HepG2 (cell line): Measurements from ENCODE around the gene CPT1C. TPM values are rescaled to one million over a fixed set of nuclear protein-coding genes. Genes with fewer than 3 reads are reported as not detected.
A peak's percentile ranks its signal among the peaks of the same experiment; 100 is the strongest.

Source experiments
- ATAC-seq: fragments of 200-7000 bp; cut with Tn5 transposase; 3 replicates; pipeline ENCODE4 v1.9.1; 2020; ENCODE audit warnings: mild to moderate bottlenecking, moderate library complexity
- BruUV-seq: library from RNA; stranded (reverse); fragments of 400-500 nt; replicated peaks from 2 replicates; lab custom pipeline; 2021; lab: Mats Ljungman, UMichigan
- CTCF ChIA-PET: fragments of 300-600 bp; formaldehyde crosslinking; extraction: SDS; loops from one replicate; lab custom pipeline; 2021; ENCODE audit warnings: low total read pairs, inconsistent platforms, low intra/inter-chr PET ratio; lab: Yijun Ruan, JAX
- POLR2A ChIA-PET: fragments of 350-600 bp; sonication (Branson Sonifier 250); formaldehyde crosslinking; loops from one replicate; lab custom pipeline; 2020; ENCODE audit warnings: antibody characterized with exemption, inconsistent platforms; lab: Yijun Ruan, JAX
- DNase-seq: peaks from one replicate; pipeline ENCODE4 v3.0.0-alpha.2; 2015; ENCODE audit warnings: low spot score
- FAIRE-seq: peaks from 3 replicates; lab custom pipeline; 2011; peaks lifted over from hg19 to GRCh38; lab: Jason Lieb, UNC
- H2AFZ ChIP-seq: one replicate; pipeline ENCODE4 v1.6.1; 2011; ENCODE audit warnings: low read length, inconsistent platforms
- H3K27ac ChIP-seq: fragments of 300-600 bp; 3 replicates; pipeline ENCODE4 v1.8.0; 2011; ENCODE audit warnings: mixed run types, mild to moderate bottlenecking, mixed read lengths, low read length, inconsistent platforms; ENCODE audit not compliant: insufficient read depth; ENCODE audit errors: extremely low read length
- H3K27me3 ChIP-seq, 2 experiments: fragments of 200-600 bp in 1 of 2; 2 replicates in 1 of 2; 3 replicates in 1 of 2; pipeline versions ENCODE4 v1.6.0 to v1.8.0; 2011; ENCODE audit warnings: low read length in 2 of 2, mild to moderate bottlenecking in 2 of 2, moderate library complexity in 2 of 2, inconsistent platforms in 1 of 2; ENCODE audit not compliant: insufficient read depth in 2 of 2, control insufficient read depth in 1 of 2
- H3K36me3 ChIP-seq, 2 experiments: fragments of 200-600 bp in 1 of 2; replicated peaks in 1 of 2; 2 replicates in 1 of 2; 3 replicates in 1 of 2; pipeline versions ENCODE4 v1.5.1 to v1.8.0; 2011; ENCODE audit warnings: low read length in 2 of 2, inconsistent platforms in 1 of 2; ENCODE audit not compliant: insufficient read depth in 2 of 2, control insufficient read depth in 1 of 2
- H3K4me1 ChIP-seq: 2 replicates; pipeline ENCODE4 v1.5.1; 2012; ENCODE audit warnings: low read length, inconsistent platforms; ENCODE audit not compliant: insufficient read depth
- H3K4me2 ChIP-seq: 2 replicates; pipeline ENCODE4 v1.6.0; 2011; ENCODE audit warnings: low read depth, low read length, inconsistent platforms
- H3K4me3 ChIP-seq, 3 experiments: fragments of 200-600 bp in 1 of 3; sonication (generic), shearing (Covaris generic) in 1 of 3; replicated peaks in 1 of 3; 2 replicates each; pipeline ENCODE4 v1.5.1; 2011 to 2016; ENCODE audit warnings: low read length in 3 of 3, inconsistent platforms in 2 of 3, low read depth in 2 of 3, mild to moderate bottlenecking in 2 of 3, control low read depth in 1 of 3, mixed read lengths in 1 of 3; ENCODE audit not compliant: insufficient read depth in 1 of 3
- H3K79me2 ChIP-seq: one replicate; pipeline ENCODE4 v1.6.1; 2011; ENCODE audit warnings: low read length, inconsistent platforms; ENCODE audit not compliant: insufficient read depth
- H3K9ac ChIP-seq: 2 replicates; pipeline ENCODE4 v1.6.0; 2011; ENCODE audit warnings: mild to moderate bottlenecking, low read depth, low read length, inconsistent platforms; ENCODE audit not compliant: insufficient read depth
- H3K9me3 ChIP-seq: 2 replicates; pipeline ENCODE4 v1.5.1; 2012; ENCODE audit warnings: mild to moderate bottlenecking, low read length
- H4K20me1 ChIP-seq: 2 replicates; pipeline ENCODE4 v1.6.0; 2011; ENCODE audit warnings: inconsistent platforms, mild to moderate bottlenecking, low read length, moderate library complexity; ENCODE audit not compliant: insufficient read depth
- ATF5 ChIP-seq: sonication (generic); formaldehyde crosslinking; IDR thresholded peaks from 2 replicates; pipeline ENCODE4 v1.4.0; 2020; ENCODE audit warnings: mild to moderate bottlenecking, low read depth, missing genetic modification reagents
- CEBPB ChIP-seq: IDR thresholded peaks from 2 replicates; pipeline ENCODE4 v1.6.1; 2011; ENCODE audit warnings: low read depth, low read length, improper control_type of control experiment, borderline replicate concordance
- ZNF253 ChIP-seq: sonication (generic); formaldehyde crosslinking; IDR thresholded peaks from 2 replicates; pipeline ENCODE4 v1.8.0; 2022; ENCODE audit warnings: mild to moderate bottlenecking, missing genetic modification reagents, borderline replicate concordance
- ZNF576 ChIP-seq: sonication (generic); formaldehyde crosslinking; IDR thresholded peaks from 2 replicates; pipeline ENCODE4 v1.4.0; 2020; ENCODE audit warnings: mild to moderate bottlenecking, missing genetic modification reagents
- ZNF652 ChIP-seq: IDR thresholded peaks from 2 replicates; pipeline ENCODE4 v1.6.1; 2016; ENCODE audit warnings: low read depth, borderline replicate concordance
- ZNF775 ChIP-seq: sonication (generic); formaldehyde crosslinking; IDR thresholded peaks from 2 replicates; pipeline ENCODE4 v1.4.0; 2020; ENCODE audit warnings: missing genetic modification reagents, mild to moderate bottlenecking, moderate library complexity, borderline replicate concordance
- WGBS: methylation state at CpG from one replicate; pipeline ENCODE4 v1.1.6; 2017; ENCODE audit warnings: low lambda C conversion rate; 5-methylcytosine and 5-hydroxymethylcytosine counted together
- in situ Hi-C: cut with HindIII; loops from 2 replicates; pipeline ENCODE4 v1.10.0; 2017; ENCODE audit warnings: low pct_unique_long_range_greater_than_20kb; ENCODE audit not compliant: extremely low pct_ligation_motif_present
- intact Hi-C: fragments of 100-400 bp; cut with micrococcal nuclease; formaldehyde crosslinking; loops from one replicate; pipeline ENCODE4 v1.10.0; 2022; ENCODE audit not compliant: unreplicated experiment
- polyA plus RNA-seq, 8 experiments: library from polyadenylated mRNA; depleted of rRNA in 3 of 8; stranded (reverse) in 7 of 8; unstranded in 1 of 8; fragments of >200 nt; fragmentation: Illumina TruSeq in 4 of 8; extraction: Trizol in 4 of 8; gene quantifications; 2 replicates each; pipeline versions ENCODE4 v1.2.1 to v1.2.3, GENCODE V29; 2011 to 2016; ENCODE audit warnings: low read depth in 4 of 8, missing spikeins in 1 of 8, mixed read lengths in 1 of 8; ENCODE audit not compliant: insufficient read depth in 1 of 8
- total RNA-seq, 5 experiments: library from RNA; depleted of rRNA; stranded (reverse); fragments of >200 nt; fragmentation: Illumina TruSeq; extraction: Trizol; gene quantifications; 2 replicates each; pipeline ENCODE4 v1.2.3, GENCODE V29; 2016; ENCODE audit warnings: low read depth in 1 of 5
- TF ChIP-seq, protein P1 (sequence below): sonication (generic); formaldehyde crosslinking; IDR thresholded peaks from 2 replicates; pipeline ENCODE4 v1.5.0; 2020; ENCODE audit warnings: mild to moderate bottlenecking, low read depth, missing genetic modification reagents, borderline replicate concordance
- TF ChIP-seq, protein P2 (sequence below): sonication (generic); formaldehyde crosslinking; IDR thresholded peaks from 2 replicates; pipeline ENCODE4 v1.9.0; 2021; ENCODE audit warnings: mild to moderate bottlenecking, missing genetic modification reagents
- TF ChIP-seq, protein P3 (sequence below): sonication (generic); formaldehyde crosslinking; IDR thresholded peaks from 2 replicates; pipeline ENCODE4 v1.5.0; 2020; ENCODE audit warnings: missing genetic modification reagents

Gene CPT1C
- total and polyA plus RNA-seq, 2 of the 13 experiments (the other 11 are each of a cell fraction or from before 2014, with no cell fraction given), result 0.18 TPM; not detected in 1

DNA sequence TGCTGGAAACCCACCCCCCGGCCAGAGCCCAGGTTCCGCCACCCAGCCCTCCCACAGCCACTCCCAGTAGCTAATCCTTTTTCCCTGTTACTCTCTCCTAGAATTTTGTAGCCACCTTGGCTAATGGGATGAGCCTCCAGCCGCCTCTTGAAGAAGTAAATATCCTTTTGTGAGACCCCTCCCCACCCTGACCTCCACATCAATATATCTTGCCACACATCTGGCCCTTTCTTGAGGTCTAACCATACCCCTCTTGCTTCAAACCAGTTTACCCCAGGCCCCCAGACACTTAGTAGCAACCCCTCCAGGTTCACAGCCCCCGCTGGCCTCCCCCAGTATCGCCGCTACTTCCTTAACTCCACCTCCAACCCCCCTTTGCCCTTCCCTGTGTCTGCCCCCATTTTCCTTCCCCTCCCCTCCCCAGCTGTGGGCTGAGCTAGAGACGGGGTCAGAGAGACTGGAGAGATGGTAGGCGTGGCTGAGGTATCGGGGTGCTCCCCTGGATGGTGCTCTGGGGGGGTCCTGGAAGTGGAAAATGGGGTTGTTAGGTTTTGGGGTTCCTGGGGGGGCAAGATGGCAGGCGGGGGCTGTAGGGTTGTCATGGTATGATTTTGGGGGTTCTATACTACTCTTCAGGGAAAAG, 11.0 kb upstream of the CPT1C start:
- ATAC-seq (no peak), FAIRE-seq (no peak), DNase-seq (no peak)
- ChIA-PET POLR2A (no interaction called here), CTCF (interaction anchor here (0.9 to 1.5 kb wide), 2 partner anchors 8 to 109 kb away, joined by 3 to 5 read pairs; no protein-coding TSS in a partner anchor)
- intact Hi-C loops (loop anchor here (5.0 kb wide), 1 partner anchor 38 kb away; the partner anchor contains the start of genes RRAS and SCAF1), in situ Hi-C loops (loop anchor here (10.0 kb wide), 1 partner anchor 85 kb away; the partner anchor contains the start of gene PRR12)
- no peaks in the 10 kb centered on the region for H3K27me3 ChIP-seq
- no peak overlapping the region for H3K4me3 ChIP-seq
- BruUV-seq, result no TSS peak
- H3K79me2 ChIP-seq, result peaks cover 42% of the 10 kb centered on the region
- H3K4me1 ChIP-seq, result peaks cover 39% of the 10 kb centered on the region
- H2AFZ ChIP-seq, result no peak overlapping the region
- WGBS, result 90% methylated on average over 10 of the region's 10 CpGs
- H4K20me1 ChIP-seq, result peaks cover 37% of the 10 kb centered on the region
- H3K36me3 ChIP-seq, result peaks cover 13 to 40% of the 10 kb centered on the region in 2 experiments
- TF ChIP-seq, protein P1, sequence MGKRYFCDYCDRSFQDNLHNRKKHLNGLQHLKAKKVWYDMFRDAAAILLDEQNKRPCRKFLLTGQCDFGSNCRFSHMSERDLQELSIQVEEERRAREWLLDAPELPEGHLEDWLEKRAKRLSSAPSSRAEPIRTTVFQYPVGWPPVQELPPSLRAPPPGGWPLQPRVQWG, result no peak
- TF ChIP-seq, protein P2, sequence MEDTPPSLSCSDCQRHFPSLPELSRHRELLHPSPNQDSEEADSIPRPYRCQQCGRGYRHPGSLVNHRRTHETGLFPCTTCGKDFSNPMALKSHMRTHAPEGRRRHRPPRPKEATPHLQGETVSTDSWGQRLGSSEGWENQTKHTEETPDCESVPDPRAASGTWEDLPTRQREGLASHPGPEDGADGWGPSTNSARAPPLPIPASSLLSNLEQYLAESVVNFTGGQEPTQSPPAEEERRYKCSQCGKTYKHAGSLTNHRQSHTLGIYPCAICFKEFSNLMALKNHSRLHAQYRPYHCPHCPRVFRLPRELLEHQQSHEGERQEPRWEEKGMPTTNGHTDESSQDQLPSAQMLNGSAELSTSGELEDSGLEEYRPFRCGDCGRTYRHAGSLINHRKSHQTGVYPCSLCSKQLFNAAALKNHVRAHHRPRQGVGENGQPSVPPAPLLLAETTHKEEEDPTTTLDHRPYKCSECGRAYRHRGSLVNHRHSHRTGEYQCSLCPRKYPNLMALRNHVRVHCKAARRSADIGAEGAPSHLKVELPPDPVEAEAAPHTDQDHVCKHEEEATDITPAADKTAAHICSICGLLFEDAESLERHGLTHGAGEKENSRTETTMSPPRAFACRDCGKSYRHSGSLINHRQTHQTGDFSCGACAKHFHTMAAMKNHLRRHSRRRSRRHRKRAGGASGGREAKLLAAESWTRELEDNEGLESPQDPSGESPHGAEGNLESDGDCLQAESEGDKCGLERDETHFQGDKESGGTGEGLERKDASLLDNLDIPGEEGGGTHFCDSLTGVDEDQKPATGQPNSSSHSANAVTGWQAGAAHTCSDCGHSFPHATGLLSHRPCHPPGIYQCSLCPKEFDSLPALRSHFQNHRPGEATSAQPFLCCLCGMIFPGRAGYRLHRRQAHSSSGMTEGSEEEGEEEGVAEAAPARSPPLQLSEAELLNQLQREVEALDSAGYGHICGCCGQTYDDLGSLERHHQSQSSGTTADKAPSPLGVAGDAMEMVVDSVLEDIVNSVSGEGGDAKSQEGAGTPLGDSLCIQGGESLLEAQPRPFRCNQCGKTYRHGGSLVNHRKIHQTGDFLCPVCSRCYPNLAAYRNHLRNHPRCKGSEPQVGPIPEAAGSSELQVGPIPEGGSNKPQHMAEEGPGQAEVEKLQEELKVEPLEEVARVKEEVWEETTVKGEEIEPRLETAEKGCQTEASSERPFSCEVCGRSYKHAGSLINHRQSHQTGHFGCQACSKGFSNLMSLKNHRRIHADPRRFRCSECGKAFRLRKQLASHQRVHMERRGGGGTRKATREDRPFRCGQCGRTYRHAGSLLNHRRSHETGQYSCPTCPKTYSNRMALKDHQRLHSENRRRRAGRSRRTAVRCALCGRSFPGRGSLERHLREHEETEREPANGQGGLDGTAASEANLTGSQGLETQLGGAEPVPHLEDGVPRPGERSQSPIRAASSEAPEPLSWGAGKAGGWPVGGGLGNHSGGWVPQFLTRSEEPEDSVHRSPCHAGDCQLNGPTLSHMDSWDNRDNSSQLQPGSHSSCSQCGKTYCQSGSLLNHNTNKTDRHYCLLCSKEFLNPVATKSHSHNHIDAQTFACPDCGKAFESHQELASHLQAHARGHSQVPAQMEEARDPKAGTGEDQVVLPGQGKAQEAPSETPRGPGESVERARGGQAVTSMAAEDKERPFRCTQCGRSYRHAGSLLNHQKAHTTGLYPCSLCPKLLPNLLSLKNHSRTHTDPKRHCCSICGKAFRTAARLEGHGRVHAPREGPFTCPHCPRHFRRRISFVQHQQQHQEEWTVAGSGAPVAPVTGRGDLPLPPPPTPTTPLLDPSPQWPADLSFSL (CRISPR knock-in tag), result no peak
- TF ChIP-seq ZNF576 (CRISPR knock-in tag) (no peak), ATF5 (CRISPR knock-in tag) (no peak), ZNF775 (CRISPR knock-in tag) (no peak), ZNF253 (no peak), CEBPB (no peak), ZNF652 (CRISPR knock-in tag) (no peak)
- TF ChIP-seq, protein P3, sequence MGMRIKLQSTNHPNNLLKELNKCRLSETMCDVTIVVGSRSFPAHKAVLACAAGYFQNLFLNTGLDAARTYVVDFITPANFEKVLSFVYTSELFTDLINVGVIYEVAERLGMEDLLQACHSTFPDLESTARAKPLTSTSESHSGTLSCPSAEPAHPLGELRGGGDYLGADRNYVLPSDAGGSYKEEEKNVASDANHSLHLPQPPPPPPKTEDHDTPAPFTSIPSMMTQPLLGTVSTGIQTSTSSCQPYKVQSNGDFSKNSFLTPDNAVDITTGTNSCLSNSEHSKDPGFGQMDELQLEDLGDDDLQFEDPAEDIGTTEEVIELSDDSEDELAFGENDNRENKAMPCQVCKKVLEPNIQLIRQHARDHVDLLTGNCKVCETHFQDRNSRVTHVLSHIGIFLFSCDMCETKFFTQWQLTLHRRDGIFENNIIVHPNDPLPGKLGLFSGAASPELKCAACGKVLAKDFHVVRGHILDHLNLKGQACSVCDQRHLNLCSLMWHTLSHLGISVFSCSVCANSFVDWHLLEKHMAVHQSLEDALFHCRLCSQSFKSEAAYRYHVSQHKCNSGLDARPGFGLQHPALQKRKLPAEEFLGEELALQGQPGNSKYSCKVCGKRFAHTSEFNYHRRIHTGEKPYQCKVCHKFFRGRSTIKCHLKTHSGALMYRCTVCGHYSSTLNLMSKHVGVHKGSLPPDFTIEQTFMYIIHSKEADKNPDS (CRISPR knock-in tag), result no peak
- no peak overlapping the region for H3K9ac ChIP-seq
- H3K27ac ChIP-seq, result peak overlapping the region; percentile 49
- peak overlapping the region; percentile 34 for H3K4me2 ChIP-seq
- no peaks in the 10 kb centered on the region for H3K9me3 ChIP-seq
